Vagina (tissue), 2 donors: ENCODE results near the gene SLC26A6. TPM values are rescaled to one million over a fixed set of nuclear protein-coding genes. Genes with fewer than 3 reads are reported as not detected.

Experiments
- DNase-seq, 2 donors: peaks; one replicate each; pipeline ENCODE4 v3.0.0-alpha.2; 2017; ENCODE audit errors: extremely low spot score in 2 of 2
- H3K27ac ChIP-seq: fragments of 200-600 bp; sonication (generic); one replicate; pipeline ENCODE4 v1.5.1; 2019
- H3K27me3 ChIP-seq: fragments of 200-600 bp; sonication (generic); one replicate; pipeline ENCODE4 v1.5.1; 2019
- H3K36me3 ChIP-seq, 2 donors: fragments of 200-600 bp; sonication (generic); one replicate each; pipeline ENCODE4 v1.5.1; 2017 to 2019
- H3K4me1 ChIP-seq: fragments of 200-600 bp; sonication (generic); one replicate; pipeline ENCODE4 v1.5.1; 2019
- H3K4me3 ChIP-seq, 2 donors: fragments of 200-600 bp; sonication (generic); 1 replicate in 1 of 2; 2 replicates in 1 of 2; pipeline ENCODE4 v1.5.1; 2016 to 2019
- H3K9me3 ChIP-seq: fragments of 200-600 bp; sonication (generic); one replicate; pipeline ENCODE4 v1.5.1; 2019
- POLR2A ChIP-seq, 2 donors: fragments of 450-650 bp; IDR thresholded peaks; one replicate each; pipeline ENCODE4 v1.6.1; 2017; ENCODE audit warnings: antibody characterized with exemption in 2 of 2, mild to moderate bottlenecking in 2 of 2, moderate library complexity in 2 of 2
- POLR2AphosphoS5 ChIP-seq, 2 donors: sonication (generic); formaldehyde crosslinking; IDR thresholded peaks; one replicate each; pipeline ENCODE4 v1.9.0; 2017; ENCODE audit warnings: antibody characterized with exemption in 2 of 2, mild to moderate bottlenecking in 2 of 2, low read depth in 1 of 2; ENCODE audit not compliant: insufficient read depth in 1 of 2
- intact Hi-C: fragments of 100-400 bp; cut with DNase I; formaldehyde crosslinking; loops from one replicate; pipeline ENCODE4 v1.15.1; 2023
- microRNA counts, 2 donors: library from miRNA; unstranded; fragments of <30 nt; microRNA quantifications; one replicate each; lab custom pipeline; 2016 to 2017
- microRNA-seq: library from miRNA; unstranded; fragments of <30 nt; microRNA quantifications from one replicate; pipeline ENCODE4, GENCODE V29; 2017; ENCODE audit warnings: borderline number of aligned reads, borderline replicate concordance
- small RNA-seq: library from RNA; depleted of rRNA; stranded (forward); fragments of <200 nt; gene quantifications from one replicate; pipeline ENCODE3, GENCODE V24; 2016
- total RNA-seq: library from RNA; depleted of rRNA; stranded (reverse); fragments of >200 nt; gene quantifications from one replicate; pipeline ENCODE4 v1.2.3, GENCODE V29; 2016
- TF ChIP-seq, protein P1 (sequence below), 3 experiments: fragments of 450-650 bp in 2 of 3; fragments of 200-600 bp in 1 of 3; sonication (generic) in 1 of 3; IDR thresholded peaks; one replicate each; pipeline ENCODE4 v1.5.1; 2017 to 2019; ENCODE audit warnings: antibody characterized with exemption in 3 of 3, mild to moderate bottlenecking in 2 of 3, moderate library complexity in 2 of 3

Gene SLC26A6
- total RNA-seq, 1 donor from 2014 or later: 35.1 TPM

DNA sequence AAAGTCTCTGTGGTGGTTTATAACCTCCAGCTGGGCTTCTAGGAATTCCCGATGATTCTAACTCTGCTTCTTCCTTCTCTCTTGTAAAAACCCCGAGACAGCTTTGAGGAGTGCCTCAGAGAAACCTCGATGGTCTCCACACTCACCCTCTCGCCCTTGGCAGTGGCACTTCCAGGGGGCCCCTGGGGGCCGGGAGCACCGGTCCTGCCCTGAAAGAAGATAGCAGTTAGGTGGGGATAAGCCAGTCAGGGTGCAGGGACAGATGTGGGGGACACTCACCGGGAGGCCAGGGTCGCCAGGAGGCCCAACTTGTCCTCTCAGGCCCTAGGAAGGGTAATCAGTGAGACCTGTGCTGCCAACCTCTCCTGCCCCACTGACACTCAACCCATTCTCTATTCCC is 49.9 kb downstream of the SLC26A6 start:
- intact Hi-C loops: no loop called here
- Histone ChIP-seq H3K36me3 (peaks cover 0 to 25% of the 10 kb centered on the region in 2 donors), H3K4me3 (no peak overlapping the region), H3K9me3 (no peaks in the 10 kb centered on the region), H3K27me3 (no peaks in the 10 kb centered on the region), H3K27ac (no peak overlapping the region), H3K4me1 (no peaks in the 10 kb centered on the region)
- DNase-seq: no peak
- TF ChIP-seq, protein P1, sequence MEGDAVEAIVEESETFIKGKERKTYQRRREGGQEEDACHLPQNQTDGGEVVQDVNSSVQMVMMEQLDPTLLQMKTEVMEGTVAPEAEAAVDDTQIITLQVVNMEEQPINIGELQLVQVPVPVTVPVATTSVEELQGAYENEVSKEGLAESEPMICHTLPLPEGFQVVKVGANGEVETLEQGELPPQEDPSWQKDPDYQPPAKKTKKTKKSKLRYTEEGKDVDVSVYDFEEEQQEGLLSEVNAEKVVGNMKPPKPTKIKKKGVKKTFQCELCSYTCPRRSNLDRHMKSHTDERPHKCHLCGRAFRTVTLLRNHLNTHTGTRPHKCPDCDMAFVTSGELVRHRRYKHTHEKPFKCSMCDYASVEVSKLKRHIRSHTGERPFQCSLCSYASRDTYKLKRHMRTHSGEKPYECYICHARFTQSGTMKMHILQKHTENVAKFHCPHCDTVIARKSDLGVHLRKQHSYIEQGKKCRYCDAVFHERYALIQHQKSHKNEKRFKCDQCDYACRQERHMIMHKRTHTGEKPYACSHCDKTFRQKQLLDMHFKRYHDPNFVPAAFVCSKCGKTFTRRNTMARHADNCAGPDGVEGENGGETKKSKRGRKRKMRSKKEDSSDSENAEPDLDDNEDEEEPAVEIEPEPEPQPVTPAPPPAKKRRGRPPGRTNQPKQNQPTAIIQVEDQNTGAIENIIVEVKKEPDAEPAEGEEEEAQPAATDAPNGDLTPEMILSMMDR (IDR thresholded peaks at IDR 0.05): no peak
- no peak for TF ChIP-seq POLR2AphosphoS5 (IDR thresholded peaks at IDR 0.05; ENCODE audit: insufficient read depth in 1 of 2, low read depth in 1 of 2)
- TF ChIP-seq POLR2A (IDR thresholded peaks at IDR 0.05): no peak

DNA sequence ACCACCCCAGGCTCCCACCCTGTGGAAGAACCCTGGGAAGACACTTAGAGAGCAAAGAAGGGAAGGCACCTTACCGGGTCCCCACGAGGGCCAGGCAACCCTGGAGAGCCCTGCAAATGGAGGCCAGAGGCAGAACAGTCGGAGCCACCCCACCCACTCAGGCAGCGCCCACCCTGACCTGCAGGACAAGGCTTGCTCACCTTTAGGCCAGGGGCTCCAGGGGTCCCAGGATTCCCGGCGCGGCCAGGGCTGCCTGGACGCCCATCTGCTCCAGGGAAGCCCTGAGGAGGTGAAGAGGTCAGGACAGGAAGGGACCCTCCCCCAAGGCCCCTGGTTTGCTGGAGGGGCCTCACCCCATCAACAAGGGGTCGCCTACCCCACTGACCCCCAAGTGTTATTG is 50.4 kb downstream of the SLC26A6 start:
- intact Hi-C loops: no loop called here
- no peak for DNase-seq
- no peaks in the 10 kb centered on the region for H3K4me1 ChIP-seq
- peaks cover 0 to 25% of the 10 kb centered on the region in 2 donors for H3K36me3 ChIP-seq
- H3K27ac ChIP-seq: no peak overlapping the region
- TF ChIP-seq, protein P1 (IDR thresholded peaks at IDR 0.05): no peak
- TF ChIP-seq POLR2A (IDR thresholded peaks at IDR 0.05): no peak
- no peak for TF ChIP-seq POLR2AphosphoS5 (IDR thresholded peaks at IDR 0.05; ENCODE audit: insufficient read depth in 1 of 2, low read depth in 1 of 2)
- no peaks in the 10 kb centered on the region for H3K9me3 ChIP-seq
- no peaks in the 10 kb centered on the region for H3K27me3 ChIP-seq
- H3K4me3 ChIP-seq: no peak overlapping the region

DNA sequence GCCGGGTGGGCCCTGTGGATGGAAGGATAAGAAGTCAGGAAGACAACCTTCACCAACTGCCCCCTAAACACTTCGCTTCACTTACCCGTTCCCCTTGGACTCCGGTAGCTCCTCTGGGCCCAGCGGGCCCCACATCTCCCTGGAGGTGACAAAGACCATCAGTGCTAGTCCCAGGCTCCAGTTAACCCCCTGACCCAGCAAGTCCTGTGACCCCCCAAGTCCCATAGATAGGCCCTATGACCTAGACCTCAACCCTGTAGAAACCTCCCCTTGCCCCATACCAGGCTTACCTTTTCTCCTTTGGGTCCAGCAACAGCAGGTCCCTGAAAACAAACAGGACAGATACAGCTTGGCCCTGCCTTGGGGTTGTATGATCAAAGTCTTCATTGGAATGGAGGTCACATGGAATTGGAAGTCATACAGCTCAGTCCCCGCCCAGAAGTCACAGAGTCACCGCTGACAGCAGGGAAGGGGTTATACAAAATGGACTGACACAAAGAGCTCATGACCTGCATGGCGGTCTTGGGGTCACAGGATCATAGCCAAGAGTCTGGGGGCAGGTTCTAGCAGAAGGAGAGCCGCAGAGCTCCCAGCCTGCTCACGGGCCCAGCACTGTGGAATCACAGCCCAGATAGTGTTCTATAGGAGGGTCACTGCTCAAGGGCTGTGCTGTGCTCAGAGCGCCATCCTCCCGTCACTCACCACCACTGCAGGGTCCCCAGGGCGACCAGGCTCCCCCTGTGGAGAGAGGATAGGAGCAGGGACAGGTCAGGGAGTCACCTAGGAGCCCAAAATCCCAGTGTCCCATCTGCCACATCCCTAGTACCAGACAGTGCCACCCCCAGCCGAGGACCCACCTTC is 53.4 kb downstream of the SLC26A6 start:
- Histone ChIP-seq H3K36me3 (peaks cover 0 to 28% of the 10 kb centered on the region in 2 donors), H3K27ac (no peak overlapping the region)

DNA sequence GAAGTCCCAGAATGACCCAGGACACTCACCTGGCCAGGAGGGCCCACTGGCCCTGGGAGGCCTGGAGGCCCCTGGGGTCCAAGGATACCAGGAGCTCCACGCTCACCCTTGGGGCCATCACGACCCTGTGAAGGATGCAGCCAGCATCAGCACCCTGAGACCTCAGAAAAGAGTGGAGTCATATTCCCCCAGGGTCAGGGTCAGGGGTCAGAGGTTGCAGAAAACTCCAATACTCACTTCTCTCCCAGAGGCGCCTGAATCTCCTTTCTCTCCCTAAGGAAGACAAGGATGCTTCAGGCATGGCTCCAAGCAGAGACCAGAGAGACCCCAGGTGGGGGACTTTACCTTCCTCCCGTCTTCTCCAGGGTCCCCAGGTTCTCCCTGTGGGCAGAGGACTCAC is 58.6 kb downstream of the SLC26A6 start:
- intact Hi-C loops: no loop called here
- DNase-seq: no peak
- Histone ChIP-seq H3K27ac (no peak overlapping the region), H3K9me3 (no peaks in the 10 kb centered on the region), H3K27me3 (no peaks in the 10 kb centered on the region), H3K36me3 (peaks cover 0 to 6% of the 10 kb centered on the region in 2 donors), H3K4me3 (no peak overlapping the region), H3K4me1 (no peaks in the 10 kb centered on the region)
- TF ChIP-seq, protein P1 (IDR thresholded peaks at IDR 0.05): no peak
- no peak for TF ChIP-seq POLR2AphosphoS5 (IDR thresholded peaks at IDR 0.05; ENCODE audit: insufficient read depth in 1 of 2, low read depth in 1 of 2)
- TF ChIP-seq POLR2A (IDR thresholded peaks at IDR 0.05): no peak

More for the DNA sequence above, 53.4 kb downstream of the SLC26A6 start:
- H3K27me3 ChIP-seq: no peaks in the 10 kb centered on the region
- H3K9me3 ChIP-seq: no peaks in the 10 kb centered on the region
- no peak for DNase-seq
- TF ChIP-seq, protein P1 (IDR thresholded peaks at IDR 0.05): no peak
- TF ChIP-seq POLR2AphosphoS5 (IDR thresholded peaks at IDR 0.05; ENCODE audit: insufficient read depth in 1 of 2, low read depth in 1 of 2): no peak
- no peak for TF ChIP-seq POLR2A (IDR thresholded peaks at IDR 0.05)
- intact Hi-C loops: no loop called here
- H3K4me1 ChIP-seq: no peaks in the 10 kb centered on the region
- H3K4me3 ChIP-seq: no peak overlapping the region

MicroRNAs encoded within 50 kb of the gene (microRNA counts, 767-probe panel; counts per million panel counts)
- 238 to 261 counts per million in 2 donors for microRNA hsa-miR-711 (lab: Ali Mortazavi, UCI)

Small RNAs within 50 kb of the gene (microRNA-seq; reads per million reads assigned to microRNA genes)
- gene MIR4793 (not detected), gene MIR711 (not detected)

Small RNAs within 50 kb of the gene (small RNA-seq; reads per million reads assigned to genes)
- not detected for gene AC141002.1

Other genes with a start within 250 kb of the SLC26A6 start
- 257 TPM for gene PLXNB1, start 205.4 kb downstream of the SLC26A6 start, total RNA-seq
- gene CCDC51, start 195.3 kb downstream of the SLC26A6 start, total RNA-seq: 11.5 TPM
- 251 TPM for gene TMA7, start 195.2 kb downstream of the SLC26A6 start, total RNA-seq
- 13.8 TPM for gene ATRIP, start 188.7 kb downstream of the SLC26A6 start, total RNA-seq
- gene SHISA5, start 131.3 kb downstream of the SLC26A6 start, total RNA-seq: 133 TPM
- gene PFKFB4, start 78.7 kb downstream of the SLC26A6 start, total RNA-seq: 7.4 TPM
- gene UCN2, start 71.7 kb downstream of the SLC26A6 start, total RNA-seq: 5.2 TPM
- 148 TPM for gene COL7A1, start 40.1 kb downstream of the SLC26A6 start, total RNA-seq
- 190 TPM for gene UQCRC1, start 25.8 kb downstream of the SLC26A6 start, total RNA-seq
- gene TMEM89, start 13.7 kb downstream of the SLC26A6 start, total RNA-seq: not detected
- gene CELSR3, start 27.4 kb upstream of the SLC26A6 start, total RNA-seq: 2.2 TPM
- 45.9 TPM for gene NCKIPSD, start 50.5 kb upstream of the SLC26A6 start, total RNA-seq
- gene IP6K2, start 81.8 kb upstream of the SLC26A6 start, total RNA-seq: 119 TPM
- 23.8 TPM for gene PRKAR2A, start 212.4 kb upstream of the SLC26A6 start, total RNA-seq